HepG2 (cell line): ENCODE measurements around the gene NKAIN4. TPM values are rescaled to one million over a fixed set of nuclear protein-coding genes. Genes with fewer than 3 reads are reported as not detected.
A peak's percentile ranks its signal among the peaks of the same experiment; 100 is the strongest.

Source experiments
- ATF4 ChIP-seq, 2 experiments: fragments of 450-650 bp in 1 of 2; sonication (generic) in 1 of 2; formaldehyde crosslinking; IDR thresholded peaks; 2 replicates each; pipeline versions ENCODE4 v1.5.0 to v1.8.0; 2020 to 2022; ENCODE audit warnings: mild to moderate bottlenecking in 1 of 2, missing genetic modification reagents in 1 of 2
- CEBPG ChIP-seq: IDR thresholded peaks from 2 replicates; pipeline ENCODE4 v1.6.1; 2016
- CHD4 ChIP-seq: fragments of 200-600 bp; sonication (generic); IDR thresholded peaks from 2 replicates; pipeline ENCODE4 v1.7.0; 2017; ENCODE audit warnings: mild to moderate bottlenecking, low read length, borderline replicate concordance
- ETV5 ChIP-seq: IDR thresholded peaks from 2 replicates; pipeline ENCODE4 v1.6.1; 2018; ENCODE audit warnings: missing biosample characterization, missing genetic modification reagents, inconsistent platforms, borderline replicate concordance
- FOXM1 ChIP-seq: sonication (generic); formaldehyde crosslinking; IDR thresholded peaks from 2 replicates; pipeline ENCODE4 v1.5.0; 2020; ENCODE audit warnings: missing genetic modification reagents
- GFI1 ChIP-seq: sonication (generic); formaldehyde crosslinking; IDR thresholded peaks from 2 replicates; pipeline ENCODE4 v1.5.0; 2020; ENCODE audit warnings: missing genetic modification reagents, mild to moderate bottlenecking, borderline replicate concordance
- HIC2 ChIP-seq: sonication (generic); formaldehyde crosslinking; IDR thresholded peaks from 2 replicates; pipeline ENCODE4 v1.9.0; 2022; ENCODE audit warnings: low read depth, missing genetic modification reagents
- KDM1A ChIP-seq: IDR thresholded peaks from 2 replicates; pipeline ENCODE4 v1.6.1; 2016; ENCODE audit warnings: missing compliant biosample characterization
- NFRKB ChIP-seq: fragments of 450-650 bp; IDR thresholded peaks from 2 replicates; pipeline ENCODE4 v1.6.1; 2017
- NR3C1 ChIP-seq: sonication (generic); formaldehyde crosslinking; IDR thresholded peaks from 2 replicates; pipeline ENCODE4 v1.4.0; 2020; ENCODE audit warnings: missing genetic modification reagents
- RFXANK ChIP-seq: IDR thresholded peaks from 2 replicates; pipeline ENCODE4 v1.6.1; 2016
- TAF15 ChIP-seq: fragments of 200-400 bp; formaldehyde crosslinking; IDR thresholded peaks from one replicate; pipeline ENCODE4 v1.6.1; 2018; ENCODE audit warnings: mild to moderate bottlenecking, low read depth, low read length; ENCODE audit not compliant: poor library complexity, severe bottlenecking
- ZBTB42 ChIP-seq: sonication (generic); formaldehyde crosslinking; IDR thresholded peaks from 2 replicates; pipeline ENCODE4 v1.5.0; 2020; ENCODE audit warnings: mild to moderate bottlenecking, missing genetic modification reagents
- ZFP82 ChIP-seq: sonication (generic); formaldehyde crosslinking; IDR thresholded peaks from 2 replicates; pipeline ENCODE4 v1.5.1; 2020; ENCODE audit warnings: mild to moderate bottlenecking, missing genetic modification reagents, borderline replicate concordance
- ZNF12 ChIP-seq: sonication (generic); formaldehyde crosslinking; IDR thresholded peaks from 2 replicates; pipeline ENCODE4 v1.5.0; 2020; ENCODE audit warnings: missing genetic modification reagents
- ZNF256 ChIP-seq: sonication (generic); formaldehyde crosslinking; conservative IDR thresholded peaks from 2 replicates; pipeline ENCODE4 v1.4.0; 2020; ENCODE audit warnings: missing genetic modification reagents
- ZNF292 ChIP-seq: sonication (generic); formaldehyde crosslinking; IDR thresholded peaks from 2 replicates; pipeline ENCODE4 v1.8.1; 2022; ENCODE audit warnings: mild to moderate bottlenecking, low read depth, missing genetic modification reagents, borderline replicate concordance
- ZNF296 ChIP-seq: sonication (generic); formaldehyde crosslinking; conservative IDR thresholded peaks from 2 replicates; pipeline ENCODE4 v1.5.0; 2020; ENCODE audit warnings: mild to moderate bottlenecking, missing genetic modification reagents
- ZNF318 ChIP-seq: sonication (generic); formaldehyde crosslinking; IDR thresholded peaks from 2 replicates; pipeline ENCODE4 v1.4.0; 2020; ENCODE audit warnings: mild to moderate bottlenecking, missing genetic modification reagents
- ZNF7 ChIP-seq: IDR thresholded peaks from 2 replicates; pipeline ENCODE4 v1.6.1; 2016; ENCODE audit warnings: missing biosample characterization, missing genetic modification reagents
- ZNF724P ChIP-seq: sonication (generic); formaldehyde crosslinking; IDR thresholded peaks from 2 replicates; pipeline ENCODE4 v1.8.0; 2022; ENCODE audit warnings: missing genetic modification reagents, borderline replicate concordance
- ZNF839 ChIP-seq: sonication (generic); formaldehyde crosslinking; IDR thresholded peaks from 2 replicates; pipeline ENCODE4 v1.4.0; 2020; ENCODE audit warnings: missing genetic modification reagents, mild to moderate bottlenecking, borderline replicate concordance
- polyA plus RNA-seq, 8 experiments: library from polyadenylated mRNA; depleted of rRNA in 3 of 8; stranded (reverse) in 7 of 8; unstranded in 1 of 8; fragments of >200 nt; fragmentation: Illumina TruSeq in 4 of 8; extraction: Trizol in 4 of 8; gene quantifications; 2 replicates each; pipeline versions ENCODE4 v1.2.1 to v1.2.3, GENCODE V29; 2011 to 2016; ENCODE audit warnings: low read depth in 4 of 8, missing spikeins in 1 of 8, mixed read lengths in 1 of 8; ENCODE audit not compliant: insufficient read depth in 1 of 8
- total RNA-seq, 5 experiments: library from RNA; depleted of rRNA; stranded (reverse); fragments of >200 nt; fragmentation: Illumina TruSeq; extraction: Trizol; gene quantifications; 2 replicates each; pipeline ENCODE4 v1.2.3, GENCODE V29; 2016; ENCODE audit warnings: low read depth in 1 of 5

NKAIN4 gene
- total and polyA plus RNA-seq, 2 of the 13 experiments (the other 11 are each of a cell fraction or from before 2014, with no cell fraction given) = not detected

GRCh38 chr20:63235399-63235983 lies 18.8 kb downstream of the NKAIN4 start, which contains the start of gene BIRC7 (continued):
- TF ChIP-seq HIC2 = no peak
- TF ChIP-seq ZBTB42 (CRISPR knock-in tag) = 0 out of 2 replicates have a peak, but pooled peaks have one; percentile 54
- TF ChIP-seq ETV5 (CRISPR knock-in tag) = peak; percentile 85; the same call in 1 of the 2 replicates
- no peak for TF ChIP-seq FOXM1 (CRISPR knock-in tag)
- TF ChIP-seq ZNF12 = no peak
- no peak for TF ChIP-seq ZNF318 (CRISPR knock-in tag)
- no peak for TF ChIP-seq CHD4
- no peak for TF ChIP-seq ZNF839 (CRISPR knock-in tag)
- no peak; the same call in 1 of the 2 replicates for TF ChIP-seq GFI1 (CRISPR knock-in tag)
- no peak for TF ChIP-seq TAF15
- no peak for TF ChIP-seq NR3C1 (CRISPR knock-in tag)
- no peak for TF ChIP-seq ZNF256
- TF ChIP-seq ZNF296 (CRISPR knock-in tag) = no peak
- no peak for TF ChIP-seq ATF4 (CRISPR knock-in tag; IDR thresholded peaks at IDR 0.05)
- no peak for TF ChIP-seq ZNF7 (CRISPR knock-in tag)
- TF ChIP-seq CEBPG (CRISPR knock-in tag) = no peak
- TF ChIP-seq KDM1A (CRISPR knock-in tag) = no peak
- no peak for TF ChIP-seq ZNF724P (CRISPR knock-in tag)
- TF ChIP-seq RFXANK = no peak
- TF ChIP-seq ZFP82 = no peak
- TF ChIP-seq NFRKB = no peak
- no peak; the same call in 1 of the 2 replicates for TF ChIP-seq ZNF292 (CRISPR knock-in tag)
